Measurements from ENCODE around the gene FMN2.

GRCh38 chr1:240435996-240436566 is 344.4 kb downstream of the FMN2 start:
- TF ChIP-seq TAF1 (IDR thresholded peaks at IDR 0.05; ENCODE audit: borderline replicate concordance, insufficient read depth, low read length) (no peak), SIN3A (IDR thresholded peaks at IDR 0.05; ENCODE audit: borderline replicate concordance, insufficient read depth, low read length) (no peak)

All from PFSK-1 (cell line).